ENCODE results near the gene TIMM50. TPM values are rescaled to one million over a fixed set of nuclear protein-coding genes. Genes with fewer than 3 reads are reported as not detected.
"Not testable (repeated sequence)": the region's sequence is repeated elsewhere in the genome, so short reads cannot be mapped to it uniquely, and the experiment has no call there.

The TIMM50 gene
- total RNA-seq, 4 donors from 2014 or later: 66.9 to 97.6 (median 85.6) TPM

DNA sequence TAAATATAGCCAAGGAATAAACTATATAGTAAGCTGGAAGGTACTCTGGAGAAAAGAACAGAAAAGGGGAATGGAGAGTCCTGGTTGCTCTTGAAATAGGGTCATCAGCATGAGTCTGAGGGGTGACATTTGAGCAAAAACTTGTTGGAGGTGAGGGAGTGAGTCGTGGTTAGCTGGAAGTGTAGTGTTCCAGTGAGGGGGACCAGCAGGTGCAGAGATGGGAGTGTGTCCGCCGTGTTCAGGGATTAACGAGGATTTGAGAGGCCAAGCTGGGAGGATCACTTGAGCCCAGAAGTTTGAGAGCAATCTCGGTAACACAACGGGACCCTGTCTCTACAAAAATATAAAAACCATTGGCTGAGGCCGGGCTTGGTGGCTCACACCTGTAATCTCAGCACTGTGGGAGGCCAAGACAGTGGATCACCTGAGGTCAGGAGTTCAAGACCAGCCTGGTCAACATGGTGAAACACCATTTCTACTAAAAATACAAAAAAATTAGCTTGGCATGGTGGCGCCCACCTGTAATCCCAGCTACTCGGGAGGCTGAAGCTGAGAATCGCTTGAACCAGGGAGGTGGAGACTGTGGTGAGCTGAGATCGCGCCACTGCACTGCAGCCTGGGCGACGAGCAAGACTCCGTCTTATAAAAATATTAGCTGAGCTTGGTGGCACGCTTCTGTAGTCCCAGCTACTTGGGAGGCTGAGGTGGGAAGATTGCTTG is 34.1 kb upstream of the TIMM50 start:
- in situ Hi-C loops (cut with MboI; ENCODE audit: low sequenced_read_pairs in 4 of 4) (loop anchor here in 2 of 4 donors (25.0 kb wide), 2 partner anchors 91 to 391 kb away; partner anchors contain the start of genes DYRK1B (in 2 of the 2), FBL (in 2 of the 2), EID2 (in 1 of the 2) and EID2B (in 1 of the 2)), intact Hi-C loops (cut with DNase I; ENCODE audit: low total_unique reads) (loop anchor here (1.0 to 10.0 kb wide), 2 partner anchors 35 to 228 kb away; no protein-coding TSS in a partner anchor)

DNA sequence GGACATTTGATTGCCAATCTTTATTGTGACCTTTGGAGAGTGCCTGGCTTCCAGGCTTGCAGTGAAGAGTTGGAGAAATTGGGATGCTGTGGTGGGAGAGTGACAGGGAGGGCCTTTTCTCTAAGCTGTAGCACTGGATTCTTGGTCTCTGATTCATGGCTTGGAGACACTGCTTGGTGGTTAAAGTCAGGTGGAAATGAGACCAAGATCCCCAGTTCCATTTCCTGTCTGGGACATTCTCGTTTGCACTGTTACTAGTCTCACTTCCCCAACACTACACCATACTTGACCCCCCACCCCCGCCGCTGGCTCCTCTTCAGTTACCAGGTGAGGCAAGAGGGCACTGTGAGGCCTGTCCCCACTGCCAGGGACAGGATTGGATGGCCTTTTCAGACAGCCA is 32.4 kb upstream of the TIMM50 start:
- in situ Hi-C loops (cut with MboI; ENCODE audit: low sequenced_read_pairs in 4 of 4) (loop anchor here in 2 of 4 donors (25.0 kb wide), 2 partner anchors 89 to 389 kb away; partner anchors contain the start of genes DYRK1B (in 2 of the 2), FBL (in 2 of the 2), EID2 (in 1 of the 2) and EID2B (in 1 of the 2)), intact Hi-C loops (cut with DNase I; ENCODE audit: low total_unique reads) (loop anchor here (10.0 kb wide), 1 partner anchor 227 kb away; no protein-coding TSS in a partner anchor)
- H3K4me3 ChIP-seq: no peak overlapping the region
- peaks cover 18 to 29% of the 10 kb centered on the region in 2 donors for H3K4me1 ChIP-seq
- no peak overlapping the region for H3K27ac ChIP-seq
- H3K27me3 ChIP-seq: no peaks in the 10 kb centered on the region
- ATAC-seq (no peak), DNase-seq (no peak)
- H3K9me3 ChIP-seq: no peaks in the 10 kb centered on the region
- TF ChIP-seq, protein P1, sequence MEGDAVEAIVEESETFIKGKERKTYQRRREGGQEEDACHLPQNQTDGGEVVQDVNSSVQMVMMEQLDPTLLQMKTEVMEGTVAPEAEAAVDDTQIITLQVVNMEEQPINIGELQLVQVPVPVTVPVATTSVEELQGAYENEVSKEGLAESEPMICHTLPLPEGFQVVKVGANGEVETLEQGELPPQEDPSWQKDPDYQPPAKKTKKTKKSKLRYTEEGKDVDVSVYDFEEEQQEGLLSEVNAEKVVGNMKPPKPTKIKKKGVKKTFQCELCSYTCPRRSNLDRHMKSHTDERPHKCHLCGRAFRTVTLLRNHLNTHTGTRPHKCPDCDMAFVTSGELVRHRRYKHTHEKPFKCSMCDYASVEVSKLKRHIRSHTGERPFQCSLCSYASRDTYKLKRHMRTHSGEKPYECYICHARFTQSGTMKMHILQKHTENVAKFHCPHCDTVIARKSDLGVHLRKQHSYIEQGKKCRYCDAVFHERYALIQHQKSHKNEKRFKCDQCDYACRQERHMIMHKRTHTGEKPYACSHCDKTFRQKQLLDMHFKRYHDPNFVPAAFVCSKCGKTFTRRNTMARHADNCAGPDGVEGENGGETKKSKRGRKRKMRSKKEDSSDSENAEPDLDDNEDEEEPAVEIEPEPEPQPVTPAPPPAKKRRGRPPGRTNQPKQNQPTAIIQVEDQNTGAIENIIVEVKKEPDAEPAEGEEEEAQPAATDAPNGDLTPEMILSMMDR (IDR thresholded peaks at IDR 0.05 in 4 of 5, conservative IDR thresholded peaks at IDR 0.05 in 1 of 5): no peak
- no peak for TF ChIP-seq POLR2A (IDR thresholded peaks at IDR 0.05)
- H3K36me3 ChIP-seq: peaks cover 0 to 6% of the 10 kb centered on the region in 2 donors

More for the DNA sequence above, 34.1 kb upstream of the TIMM50 start:
- TF ChIP-seq POLR2A (IDR thresholded peaks at IDR 0.05): no peak
- TF ChIP-seq, protein P1 (IDR thresholded peaks at IDR 0.05 in 4 of 5, conservative IDR thresholded peaks at IDR 0.05 in 1 of 5): no peak
- Histone ChIP-seq H3K36me3 (peaks cover 0 to 4% of the 10 kb centered on the region in 2 donors), H3K9me3 (no peaks in the 10 kb centered on the region), H3K4me3 (peak overlapping the region; percentile 74 to 99 (median 86)), H3K4me1 (peaks cover 14 to 27% of the 10 kb centered on the region in 2 donors), H3K27ac (peak overlapping the region; percentile 89 to 98 (median 94)), H3K27me3 (no peaks in the 10 kb centered on the region)
- no peak for DNase-seq
- no peak for ATAC-seq

DNA sequence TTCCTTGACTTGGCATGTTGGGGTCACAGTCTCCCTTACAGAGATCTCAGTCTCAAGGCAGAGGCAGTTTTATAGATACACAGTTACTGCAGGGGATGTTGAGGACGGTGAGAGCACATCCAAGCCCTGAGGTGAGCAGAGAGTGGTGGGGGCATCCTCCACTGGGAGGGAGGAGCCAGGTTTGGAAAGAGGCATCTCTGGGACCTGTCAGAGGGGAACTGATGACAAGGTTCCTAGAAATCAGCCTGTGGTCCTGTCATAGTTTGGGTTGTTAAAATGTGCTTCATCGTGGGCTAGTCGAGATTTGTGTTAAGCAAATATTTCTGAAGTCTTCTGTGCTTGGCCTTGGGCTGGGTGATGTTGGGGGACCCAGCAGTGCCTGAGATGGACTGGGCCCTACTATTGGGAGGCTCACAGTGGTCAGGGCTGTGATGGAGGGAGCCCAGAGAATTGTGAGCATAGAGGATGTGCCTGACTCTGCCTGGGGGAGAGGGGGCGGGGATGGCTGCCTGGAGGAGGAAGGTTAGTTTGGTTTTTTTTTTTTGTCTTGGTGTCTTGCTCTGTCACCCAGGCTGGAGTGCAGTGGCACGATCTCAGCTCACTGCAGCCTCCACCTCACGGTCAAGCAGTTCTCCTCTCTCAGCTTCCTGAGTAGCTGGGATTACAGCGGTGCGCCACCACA is 31.4 kb upstream of the TIMM50 start:
- Histone ChIP-seq H3K4me1 (peaks cover 18 to 29% of the 10 kb centered on the region in 2 donors), H3K27ac (no peak overlapping the region), H3K9me3 (no peaks in the 10 kb centered on the region), H3K27me3 (no peaks in the 10 kb centered on the region), H3K36me3 (peaks cover 0 to 15% of the 10 kb centered on the region in 2 donors), H3K4me3 (no peak overlapping the region)
- in situ Hi-C loops (cut with MboI; ENCODE audit: low sequenced_read_pairs in 4 of 4): loop anchor here in 2 of 4 donors (25.0 kb wide), 2 partner anchors 88 to 388 kb away; partner anchors contain the start of genes DYRK1B (in 2 of the 2), FBL (in 2 of the 2), EID2 (in 1 of the 2) and EID2B (in 1 of the 2)
- intact Hi-C loops (cut with DNase I; ENCODE audit: low total_unique reads): loop anchor here (10.0 kb wide), 1 partner anchor 226 kb away; no protein-coding TSS in a partner anchor
- TF ChIP-seq, protein P1 (IDR thresholded peaks at IDR 0.05 in 4 of 5, conservative IDR thresholded peaks at IDR 0.05 in 1 of 5): no peak
- TF ChIP-seq POLR2A (IDR thresholded peaks at IDR 0.05): no peak
- DNase-seq (no peak), ATAC-seq (no peak)

DNA sequence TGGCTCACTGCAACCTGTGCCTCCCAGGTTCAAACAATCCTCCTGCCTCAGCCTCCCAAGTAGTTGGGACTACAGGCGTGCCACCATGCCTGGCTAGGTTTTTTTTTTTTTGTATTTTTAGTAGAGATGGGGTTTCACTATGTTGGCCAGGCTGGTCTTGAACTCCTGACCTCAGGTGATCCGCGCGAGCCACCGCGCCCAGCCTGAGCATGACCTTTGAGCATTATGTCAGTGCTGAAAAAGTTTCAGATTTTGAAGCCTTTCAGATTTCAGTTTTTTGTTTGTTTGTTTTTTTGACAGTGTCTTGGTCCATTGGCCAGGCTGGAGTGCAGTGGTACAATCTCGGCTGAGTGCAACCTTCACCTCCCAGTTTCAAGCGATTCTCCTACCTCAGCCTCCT is 29.4 kb upstream of the TIMM50 start:
- peaks cover 0 to 15% of the 10 kb centered on the region in 2 donors for H3K36me3 ChIP-seq
- H3K4me3 ChIP-seq; intact Hi-C loops (cut with DNase I; ENCODE audit: low total_unique reads); in situ Hi-C loops (cut with MboI; ENCODE audit: low sequenced_read_pairs in 4 of 4); DNase-seq; ATAC-seq; H3K27me3 ChIP-seq; H3K27ac ChIP-seq; H3K9me3 ChIP-seq: not testable (repeated sequence)
- H3K4me1 ChIP-seq: peaks cover 17 to 26% of the 10 kb centered on the region in 2 donors

Data from gastrocnemius medialis (tissue), 4 donors.